MM.1S (cell line): Measurements from ENCODE around the gene SENP6.
"Not testable (repeated sequence)": the region's sequence is repeated elsewhere in the genome, so short reads cannot be mapped to it uniquely, and the experiment has no call there.

Source experiments
- DNase-seq: peaks from one replicate; pipeline ENCODE4 v3.0.0-alpha.2; 2015
- H2AFZ ChIP-seq: fragments of 300-600 bp; sonication (generic); 2 replicates; pipeline ENCODE4 v1.6.0; 2016; ENCODE audit warnings: antibody characterized with exemption, low read length
- H3F3A ChIP-seq: fragments of 300-600 bp; sonication (generic); 2 replicates; pipeline ENCODE4 v1.6.1; 2016; ENCODE audit warnings: mild to moderate bottlenecking, antibody characterized with exemption, low read length, moderate library complexity, mixed read lengths; ENCODE audit not compliant: insufficient read depth
- H3K27ac ChIP-seq: fragments of 300-600 bp; sonication (generic); 2 replicates; pipeline ENCODE4 v1.5.1; 2016; ENCODE audit warnings: mild to moderate bottlenecking, low read length
- H3K27me3 ChIP-seq: fragments of 300-600 bp; sonication (generic); replicated peaks from 2 replicates; pipeline ENCODE4 v1.6.0; 2016; ENCODE audit warnings: low read length; ENCODE audit not compliant: insufficient read depth
- H3K36me3 ChIP-seq: fragments of 300-600 bp; sonication (generic); replicated peaks from 2 replicates; pipeline ENCODE4 v1.6.1; 2016; ENCODE audit warnings: mild to moderate bottlenecking, low read length, mixed read lengths; ENCODE audit not compliant: insufficient read depth
- H3K4me1 ChIP-seq: fragments of 300-600 bp; sonication (generic); 2 replicates; pipeline ENCODE4 v1.6.1; 2016; ENCODE audit warnings: low read length, mixed read lengths
- H3K4me2 ChIP-seq: fragments of 300-600 bp; sonication (generic); 2 replicates; pipeline ENCODE4 v1.6.0; 2016; ENCODE audit warnings: low read depth, low read length
- H3K4me3 ChIP-seq: fragments of 300-600 bp; sonication (generic); 2 replicates; pipeline ENCODE4 v1.5.1; 2016; ENCODE audit warnings: low read length, mixed read lengths
- H3K79me2 ChIP-seq: fragments of 300-600 bp; sonication (generic); 2 replicates; pipeline ENCODE4 v1.6.1; 2016; ENCODE audit warnings: mixed run types, low read length, mixed read lengths
- H3K9ac ChIP-seq: fragments of 300-600 bp; sonication (generic); 2 replicates; pipeline ENCODE4 v1.6.1; 2016; ENCODE audit warnings: low read length, mixed read lengths
- H3K9me2 ChIP-seq: fragments of 300-600 bp; sonication (generic); replicated peaks from 2 replicates; pipeline ENCODE4 v1.6.1; 2016; ENCODE audit warnings: mild to moderate bottlenecking, low read length, mixed read lengths; ENCODE audit not compliant: insufficient read depth
- H3K9me3 ChIP-seq: fragments of 300-600 bp; sonication (generic); replicated peaks from 2 replicates; pipeline ENCODE4 v1.6.1; 2016; ENCODE audit warnings: mild to moderate bottlenecking, low read length, mixed read lengths; ENCODE audit not compliant: insufficient read depth
- H4K20me1 ChIP-seq: fragments of 300-600 bp; sonication (generic); 2 replicates; pipeline ENCODE4 v1.6.1; 2016; ENCODE audit warnings: mild to moderate bottlenecking, low read length, moderate library complexity, mixed read lengths; ENCODE audit not compliant: insufficient read depth
- CTCF ChIP-seq: fragments of 300-600 bp; sonication (generic); IDR thresholded peaks from 2 replicates; pipeline ENCODE4 v1.5.1; 2016; ENCODE audit warnings: antibody characterized with exemption, low read length, mixed read lengths
- EZH2 ChIP-seq: fragments of 300-600 bp; sonication (generic); optimal IDR thresholded peaks from 2 replicates; pipeline ENCODE3; 2017; ENCODE audit warnings: low read depth, mild to moderate bottlenecking, antibody characterized with exemption, low read length, mixed read lengths
- EZH2phosphoT487 ChIP-seq: fragments of 300-600 bp; sonication (generic); IDR thresholded peaks from 2 replicates; pipeline ENCODE4 v1.6.1; 2018; ENCODE audit warnings: antibody characterized with exemption, low read length

Gene SENP6

GRCh38 chr6:75568965-75569364 is 32.7 kb upstream of the SENP6 start:
- H4K20me1 ChIP-seq = no peaks in the 10 kb centered on the region
- no peak overlapping the region for H3K4me2 ChIP-seq
- no peaks in the 10 kb centered on the region for H3K79me2 ChIP-seq
- H3K4me3 ChIP-seq = no peak overlapping the region
- no peak overlapping the region for H3K9ac ChIP-seq
- DNase-seq = no peak
- H3K27me3 ChIP-seq = no peaks in the 10 kb centered on the region
- no peaks in the 10 kb centered on the region for H3F3A ChIP-seq
- TF ChIP-seq CTCF (no peak), EZH2phosphoT487 (no peak), EZH2 (no peak)
- H3K9me3 ChIP-seq = no peaks in the 10 kb centered on the region
- no peak overlapping the region for H2AFZ ChIP-seq
- H3K27ac ChIP-seq = no peak overlapping the region
- H3K9me2 ChIP-seq = no peaks in the 10 kb centered on the region
- no peaks in the 10 kb centered on the region for H3K36me3 ChIP-seq
- H3K4me1 ChIP-seq = peaks cover 12% of the 10 kb centered on the region

GRCh38 chr6:75570671-75571070 is 31.0 kb upstream of the SENP6 start:
- H3K79me2 ChIP-seq, H3K9ac ChIP-seq, H3K27me3 ChIP-seq, H2AFZ ChIP-seq, H4K20me1 ChIP-seq, H3K9me3 ChIP-seq, H3K4me3 ChIP-seq, H3K27ac ChIP-seq, H3K9me2 ChIP-seq, H3K36me3 ChIP-seq, H3K4me1 ChIP-seq, H3F3A ChIP-seq, H3K4me2 ChIP-seq, DNase-seq: not testable (repeated sequence)

- Histone ChIP-seq H3K79me2 (no peaks in the 10 kb centered on the region), H3K9me3 (no peaks in the 10 kb centered on the region), H3K27ac (no peak overlapping the region), H2AFZ (no peak overlapping the region), H3K9me2 (no peaks in the 10 kb centered on the region), H3K4me2 (no peak overlapping the region), H4K20me1 (no peaks in the 10 kb centered on the region), H3K9ac (no peak overlapping the region), H3K36me3 (no peaks in the 10 kb centered on the region), H3K27me3 (no peaks in the 10 kb centered on the region), H3F3A (no peaks in the 10 kb centered on the region), H3K4me1 (no peaks in the 10 kb centered on the region), H3K4me3 (no peak overlapping the region)
- no peak for DNase-seq
- no peak for TF ChIP-seq CTCF
- TF ChIP-seq EZH2 = no peak
- no peak for TF ChIP-seq EZH2phosphoT487
Observed at GRCh38 chr6:75572072-75572471, 29.6 kb upstream of the SENP6 start.

- H3K36me3 ChIP-seq = no peaks in the 10 kb centered on the region
- H3K27ac ChIP-seq = no peak overlapping the region
- TF ChIP-seq CTCF (no peak), EZH2 (no peak), EZH2phosphoT487 (no peak)
- H3K4me3 ChIP-seq = no peak overlapping the region
- H3F3A ChIP-seq = no peaks in the 10 kb centered on the region
- H4K20me1 ChIP-seq = no peaks in the 10 kb centered on the region
- no peak overlapping the region for H3K9ac ChIP-seq
- H3K9me3 ChIP-seq = no peaks in the 10 kb centered on the region
- H3K79me2 ChIP-seq = no peaks in the 10 kb centered on the region
- H2AFZ ChIP-seq = no peak overlapping the region
- H3K4me2 ChIP-seq = no peak overlapping the region
- H3K27me3 ChIP-seq = no peaks in the 10 kb centered on the region
- no peaks in the 10 kb centered on the region for H3K4me1 ChIP-seq
- no peak for DNase-seq
- no peaks in the 10 kb centered on the region for H3K9me2 ChIP-seq
Observed at GRCh38 chr6:75579951-75580350, 21.7 kb upstream of the SENP6 start.
